Fibroblast of skin of right quadriceps (primary cell): ENCODE measurements around the gene CEP57.

Experiments used
- DNase-seq: peaks from one replicate; pipeline ENCODE4 v3.0.0-alpha.2; 2013

Gene CEP57

DNA sequence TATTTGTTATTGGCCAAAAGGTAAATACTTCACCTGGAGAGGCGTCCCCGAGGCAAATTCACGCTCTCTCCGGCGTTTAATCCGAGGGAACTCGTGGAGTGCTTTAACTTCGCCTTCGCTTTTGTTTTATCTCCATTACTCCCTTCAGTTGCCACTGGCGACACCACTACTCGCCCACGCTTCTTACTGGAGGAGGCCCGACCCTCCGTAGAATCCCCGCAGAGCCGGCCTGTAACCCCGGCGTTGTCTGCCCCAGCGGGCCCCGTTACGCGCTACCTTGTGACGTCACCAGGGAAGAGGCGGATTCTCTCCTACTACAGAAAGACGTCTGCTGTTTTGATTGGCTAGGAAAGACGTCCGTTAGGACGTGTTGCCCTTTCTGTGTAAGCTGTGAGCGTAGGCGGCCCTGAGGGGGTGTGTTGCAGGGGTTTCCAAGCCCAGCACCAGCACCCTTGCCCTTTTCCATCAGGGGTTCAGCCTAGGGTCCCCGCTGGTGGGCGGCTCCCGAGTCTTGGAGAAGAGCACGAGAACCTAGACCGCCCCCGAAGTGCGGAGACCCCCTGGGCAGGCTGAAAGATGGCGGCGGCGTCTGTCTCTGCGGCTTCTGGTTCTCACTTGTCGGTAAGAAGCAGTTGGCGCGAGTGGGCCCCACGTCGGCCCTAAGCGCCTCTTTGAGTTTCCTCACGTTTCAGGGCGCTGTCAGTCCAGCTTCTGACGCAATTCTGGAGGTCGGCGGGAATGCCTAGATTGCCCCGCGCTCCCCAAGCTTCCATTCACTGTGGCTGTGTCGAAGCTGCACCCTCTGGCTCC lies at the start of gene CEP57:
Gene CEP57, plus strand, starts transcription at position 376 of the 810 bp plus-strand sequence. Its CDS starts 201 bp downstream, at position 577.
- DNase-seq, result peak; percentile 99

DNA sequence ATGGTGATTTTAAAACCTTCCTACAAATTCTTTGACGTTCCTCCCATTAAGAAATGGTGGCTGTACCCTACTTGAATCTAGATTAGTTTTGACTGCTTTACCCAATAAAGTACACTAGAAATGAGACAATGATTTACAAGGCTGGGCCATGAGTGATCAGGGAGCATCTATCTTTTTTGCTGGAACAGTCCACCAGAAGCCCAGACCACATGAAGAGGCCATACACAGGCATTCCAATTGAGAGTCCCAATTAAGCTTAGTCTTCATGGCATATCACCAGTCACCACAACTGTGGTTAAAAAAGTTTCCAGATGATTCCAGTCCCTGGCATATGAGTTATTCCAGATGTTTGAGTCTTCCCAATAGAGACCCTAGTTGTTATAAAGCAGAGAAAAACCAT lies 40.2 kb upstream of the CEP57 start:
- DNase-seq, result no peak

- DNase-seq, result no peak
These were observed 38.8 kb upstream of the CEP57 start for GRCh38 chr11:95751515-95751914.

GRCh38 chr11:95760941-95761340 lies 29.4 kb upstream of the CEP57 start:
- DNase-seq, result no peak

DNA sequence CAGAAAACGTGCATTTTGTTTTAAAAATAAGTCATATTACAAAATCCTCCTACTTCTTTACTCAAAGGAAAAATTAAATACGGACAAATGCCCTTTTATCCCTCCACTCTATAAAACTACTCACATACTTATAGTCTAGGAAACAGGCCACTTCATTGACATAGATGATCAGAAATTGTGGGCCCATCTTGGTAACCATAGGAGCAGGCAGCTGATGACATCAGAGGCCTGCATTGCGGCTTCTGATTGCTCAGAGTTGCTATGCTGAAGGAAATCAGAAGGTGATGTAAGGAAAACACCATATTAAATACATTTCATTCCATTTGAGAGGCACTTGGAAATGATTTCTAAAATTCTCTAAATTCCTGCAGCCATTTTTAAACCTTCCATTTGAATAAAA lies 27.8 kb upstream of the CEP57 start:
- DNase-seq, result peak; percentile 48

GRCh38 chr11:95764267-95764898 lies 25.9 kb upstream of the CEP57 start:
- peak; percentile 68 for DNase-seq

DNA sequence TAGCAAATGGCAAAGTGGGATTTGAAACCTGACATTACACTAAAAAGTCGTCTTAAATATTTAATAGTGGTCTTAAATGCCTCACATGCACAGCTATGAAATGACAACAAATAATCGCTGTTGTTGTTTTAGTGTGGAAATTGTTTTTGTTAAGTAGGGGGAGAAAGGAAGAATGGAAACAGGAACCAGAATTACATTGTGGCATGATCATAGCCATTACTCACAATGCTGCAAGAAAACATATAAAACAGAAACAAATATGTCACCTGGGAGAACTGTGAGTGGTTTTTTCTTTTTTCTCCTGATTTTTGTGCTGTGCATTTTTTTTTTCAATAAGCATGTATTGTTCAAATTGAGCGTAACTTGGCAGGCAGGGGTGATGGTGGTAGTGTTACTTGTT lies 23.6 kb upstream of the CEP57 start:
- no peak for DNase-seq

GRCh38 chr11:95767498-95767897 lies 22.8 kb upstream of the CEP57 start:
- DNase-seq, result peak; percentile 64

- DNase-seq, result peak; percentile 10
These were observed 21.8 kb upstream of the CEP57 start for GRCh38 chr11:95768521-95768920.

DNA sequence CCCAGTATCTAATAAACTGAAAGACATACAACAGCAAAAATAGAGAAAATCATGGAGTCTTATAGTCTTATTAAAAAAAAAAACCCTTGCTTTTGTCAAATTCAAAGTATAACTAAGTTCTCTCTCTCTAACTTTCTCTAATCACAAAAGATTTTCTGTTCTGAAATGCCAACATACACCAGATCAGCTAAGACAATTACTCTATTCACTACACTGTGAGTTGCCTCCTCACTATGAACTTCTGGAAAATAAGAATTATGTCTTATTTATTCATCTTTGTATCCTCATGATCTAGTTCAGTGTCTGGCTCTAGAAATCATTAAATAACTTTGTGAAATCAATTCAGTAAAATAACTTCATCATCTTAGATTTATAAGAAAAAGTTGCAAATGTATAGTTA lies 13.4 kb upstream of the CEP57 start:
- no peak for DNase-seq

DNA sequence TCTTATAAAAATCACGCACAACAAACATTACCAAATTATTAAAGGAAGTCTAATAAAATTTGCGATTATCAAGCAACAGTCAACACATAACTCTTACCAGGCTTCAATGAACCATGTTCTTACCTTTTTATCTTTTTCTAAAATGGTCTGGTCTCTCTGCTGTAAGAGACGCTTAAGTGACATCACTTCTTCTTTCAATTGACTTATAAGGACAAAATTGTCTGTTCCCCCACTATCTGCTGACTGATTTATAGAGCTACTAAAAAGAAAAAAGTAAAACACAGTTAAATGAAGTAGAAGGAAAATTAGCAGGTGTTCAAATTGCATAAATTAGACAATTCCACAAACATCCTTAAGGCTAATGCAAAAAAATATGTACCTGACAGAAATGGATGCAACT lies 11.6 kb upstream of the CEP57 start:
- DNase-seq, result no peak

GRCh38 chr11:95780544-95780943 lies 9.8 kb upstream of the CEP57 start:
- no peak for DNase-seq

- DNase-seq, result peak; percentile 39
These were observed 1.3 kb upstream of the CEP57 start for GRCh38 chr11:95788921-95789505.

- peak; percentile 100 for DNase-seq
These were observed 684 bp upstream of the CEP57 start, which contains the start of gene FAM76B for GRCh38 chr11:95789506-95790122. FAM76B (minus strand) TSS chr11:95789782; CDS start chr11:95789478, 304 bp downstream.

DNA sequence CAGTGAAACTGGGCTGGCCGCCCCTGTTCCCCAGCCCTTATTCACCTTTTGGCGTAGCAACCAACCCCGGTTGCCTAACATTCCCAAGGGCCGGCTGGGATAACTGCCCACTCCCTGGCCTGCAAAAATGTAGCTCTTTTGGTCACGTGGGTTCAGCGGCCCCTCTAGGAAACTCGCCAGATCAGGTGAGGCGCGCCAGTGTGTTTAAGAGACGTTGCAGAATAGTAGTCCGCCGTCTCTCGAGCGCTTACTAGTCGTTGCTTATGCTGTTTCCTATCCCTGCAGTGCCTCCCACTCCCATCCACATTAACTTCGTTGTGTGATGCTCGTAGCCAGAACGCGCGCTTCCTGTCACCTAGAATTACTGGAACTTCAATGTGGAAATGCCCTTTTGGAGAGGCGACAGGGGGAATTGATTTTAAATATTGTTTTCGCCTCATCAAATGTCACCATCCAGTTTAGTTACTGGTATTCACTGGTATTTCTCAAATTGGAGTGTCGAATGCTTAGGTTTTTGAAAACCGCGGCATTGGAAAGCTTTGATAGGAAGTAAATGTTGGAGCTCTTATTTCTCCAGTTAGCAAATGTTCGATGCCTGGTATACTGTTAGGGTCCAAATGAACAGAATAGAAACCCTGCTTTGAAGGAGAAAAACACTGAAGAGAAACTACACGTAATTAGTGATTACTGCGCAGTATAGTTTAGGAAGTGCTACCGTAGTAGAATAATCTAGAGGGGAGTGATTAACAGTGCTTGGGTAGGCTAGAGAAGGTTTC lies 823 bp downstream of the CEP57 start:
- DNase-seq, result peak; percentile 40

DNA sequence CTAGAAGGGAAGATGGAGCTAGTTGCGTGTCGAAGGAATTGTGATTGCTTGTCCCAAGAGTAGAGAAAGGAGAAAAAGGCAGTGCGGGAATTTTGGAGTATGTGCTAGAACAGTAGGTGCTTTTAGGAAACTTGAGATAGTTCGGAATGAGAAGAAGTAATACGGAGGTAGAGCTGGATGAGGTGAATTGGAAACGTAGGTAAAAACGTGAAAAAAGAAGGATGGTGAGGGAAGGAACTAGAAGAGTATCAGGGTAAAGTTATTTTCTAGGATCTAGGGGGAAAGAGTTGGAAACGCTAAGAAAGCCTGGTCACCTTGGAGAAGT lies 1.4 kb downstream of the CEP57 start:
- DNase-seq, result no peak

GRCh38 chr11:95792200-95792599 lies 1.9 kb downstream of the CEP57 start:
- DNase-seq, result no peak

GRCh38 chr11:95792700-95793099 lies 2.4 kb downstream of the CEP57 start:
- DNase-seq, result no peak

DNA sequence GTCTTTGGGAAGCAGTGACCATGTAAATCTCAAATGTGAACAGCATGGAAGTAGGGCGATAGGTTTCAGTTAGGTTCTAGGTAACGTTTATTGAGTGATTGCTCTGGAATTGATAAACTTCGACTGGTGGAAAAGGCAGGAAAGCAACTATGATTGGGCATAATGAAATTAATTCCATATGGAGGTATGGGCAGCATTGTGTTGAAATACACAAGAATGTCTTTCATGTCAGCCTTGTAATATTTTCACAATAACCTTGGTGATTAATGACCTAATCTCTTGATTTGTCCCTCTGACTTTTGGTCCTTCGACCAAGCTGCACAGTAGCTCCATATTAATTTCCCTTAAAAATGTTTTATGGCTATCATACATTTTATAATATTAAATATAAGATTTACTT lies 2.8 kb downstream of the CEP57 start:
- peak; percentile 15 for DNase-seq

GRCh38 chr11:95794086-95794485 lies 3.8 kb downstream of the CEP57 start:
- DNase-seq, result no peak

DNA sequence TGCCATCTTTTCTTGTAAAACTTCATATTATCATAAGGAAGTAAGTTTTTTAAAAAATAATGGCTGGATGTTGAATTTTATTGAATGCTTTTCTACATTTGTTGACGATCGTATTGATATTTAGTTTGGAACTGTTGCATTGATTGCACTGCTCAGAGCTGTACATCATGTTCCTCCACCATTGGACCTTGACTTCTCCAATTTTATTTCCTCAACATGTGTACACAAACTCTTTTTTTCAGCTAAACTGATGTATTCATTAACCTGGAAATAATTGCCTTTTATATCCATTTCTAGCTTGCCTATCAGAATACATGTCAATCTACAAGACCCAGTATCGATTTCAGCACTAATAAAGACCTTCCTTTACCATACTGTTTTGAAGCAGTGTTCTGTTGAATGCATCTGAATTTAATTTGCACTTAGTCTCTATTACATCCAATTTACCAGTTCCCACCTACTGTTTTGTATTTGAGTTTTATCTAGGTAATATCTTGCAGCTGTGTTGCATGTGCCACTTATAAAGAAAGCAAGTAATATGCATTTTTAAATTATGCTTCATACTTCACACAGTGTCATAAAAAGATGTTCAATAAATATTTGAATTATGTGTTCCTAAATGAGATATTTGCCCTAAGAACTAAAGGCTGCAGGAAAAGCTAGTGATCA lies 5.5 kb downstream of the CEP57 start:
- DNase-seq, result no peak

- no peak for DNase-seq
These were observed 6.2 kb downstream of the CEP57 start for GRCh38 chr11:95796501-95796900.
